ENCODE results near the gene RBP2.

GRCh38 chr3:139523718-139524117, 47.4 kb upstream of the RBP2 start:
- TF ChIP-seq POLR2A (IDR thresholded peaks at IDR 0.05) (no peak), CTCF (IDR thresholded peaks at IDR 0.05) (no peak)
